PC-3 (cell line): Measurements from ENCODE around the gene GPRIN1. TPM values are rescaled to one million over a fixed set of nuclear protein-coding genes. Genes with fewer than 3 reads are reported as not detected.

Experiments
- ATAC-seq: fragments of 200-7000 bp; cut with Tn5 transposase; 2 replicates; pipeline ENCODE4 v1.9.1; 2020; ENCODE audit warnings: mild to moderate bottlenecking, moderate library complexity
- BruUV-seq: library from RNA; stranded (reverse); fragments of 400-500 nt; replicated peaks from 2 replicates; lab custom pipeline; 2021; lab: Mats Ljungman, UMichigan
- CTCF ChIA-PET: fragments of 300-600 bp; sonication (Branson Sonifier 250); formaldehyde crosslinking; loops from one replicate; lab custom pipeline; 2022; ENCODE audit warnings: antibody characterized with exemption; lab: Charles Lee
- POLR2A ChIA-PET: fragments of 300-600 bp; sonication (Branson Sonifier 250); formaldehyde crosslinking; loops from one replicate; lab custom pipeline; 2022; ENCODE audit warnings: antibody characterized with exemption; ENCODE audit not compliant: unreplicated experiment; lab: Charles Lee
- DNase-seq: peaks from one replicate; pipeline ENCODE4 v3.0.0-alpha.2; 2015
- H2AFZ ChIP-seq: fragments of 300-600 bp; sonication (generic); 2 replicates; pipeline ENCODE4 v1.6.0; 2016; ENCODE audit warnings: antibody characterized with exemption, low read length
- H3F3A ChIP-seq: fragments of 300-600 bp; sonication (generic); one replicate; pipeline ENCODE4 v1.6.0; 2017; ENCODE audit warnings: antibody characterized with exemption, low read length, control low read depth, mild to moderate bottlenecking; ENCODE audit not compliant: unreplicated experiment
- H3K27ac ChIP-seq: fragments of 300-600 bp; sonication (generic); 2 replicates; pipeline ENCODE4 v1.5.1; 2016; ENCODE audit warnings: mild to moderate bottlenecking, low read length
- H3K27me3 ChIP-seq: fragments of 300-600 bp; sonication (generic); 2 replicates; pipeline ENCODE4 v1.6.1; 2016; ENCODE audit warnings: low read length, mixed read lengths
- H3K36me3 ChIP-seq: fragments of 300-600 bp; sonication (generic); 2 replicates; pipeline ENCODE4 v1.6.1; 2016; ENCODE audit warnings: low read depth, mixed run types, low read length, mixed read lengths
- H3K4me1 ChIP-seq: fragments of 300-600 bp; sonication (generic); 2 replicates; pipeline ENCODE4 v1.5.1; 2016; ENCODE audit warnings: low read length; ENCODE audit not compliant: insufficient read depth
- H3K4me2 ChIP-seq: fragments of 300-600 bp; sonication (generic); 2 replicates; pipeline ENCODE4 v1.6.0; 2016; ENCODE audit warnings: low read length
- H3K4me3 ChIP-seq: fragments of 300-600 bp; sonication (generic); 2 replicates; pipeline ENCODE4 v1.5.1; 2016; ENCODE audit warnings: mild to moderate bottlenecking, low read length, mixed read lengths
- H3K79me2 ChIP-seq: fragments of 300-600 bp; sonication (generic); 2 replicates; pipeline ENCODE4 v1.6.1; 2017; ENCODE audit warnings: low read length, mixed read lengths
- H3K9ac ChIP-seq: fragments of 300-600 bp; sonication (generic); 2 replicates; pipeline ENCODE4 v1.6.0; 2016; ENCODE audit warnings: mild to moderate bottlenecking, low read length
- H3K9me2 ChIP-seq: fragments of 300-600 bp; sonication (generic); replicated peaks from 2 replicates; pipeline ENCODE4 v1.6.1; 2016; ENCODE audit warnings: mixed run types, low read length, mixed read lengths
- H3K9me3 ChIP-seq: fragments of 300-600 bp; sonication (generic); 2 replicates; pipeline ENCODE4 v1.6.1; 2016; ENCODE audit warnings: low read length, mixed read lengths
- H4K20me1 ChIP-seq: fragments of 300-600 bp; sonication (generic); 2 replicates; pipeline ENCODE4 v1.6.1; 2016; ENCODE audit warnings: low read length, mixed read lengths
- EZH2 ChIP-seq: fragments of 300-600 bp; sonication (generic); IDR thresholded peaks from one replicate; pipeline ENCODE4 v1.6.1; 2017; ENCODE audit warnings: antibody characterized with exemption, mild to moderate bottlenecking, low read length; ENCODE audit not compliant: unreplicated experiment
- EZH2phosphoT487 ChIP-seq: fragments of 300-600 bp; sonication (generic); IDR thresholded peaks from 2 replicates; pipeline ENCODE4 v1.6.1; 2018; ENCODE audit warnings: mild to moderate bottlenecking, antibody characterized with exemption, low read length, borderline replicate concordance
- intact Hi-C: fragments of 100-400 bp; cut with micrococcal nuclease; formaldehyde crosslinking; loops from 2 replicates; pipeline ENCODE4 v1.9.0; 2023
- total RNA-seq: library from RNA; depleted of rRNA; stranded (reverse); fragments of >200 nt; gene quantifications from 2 replicates; pipeline ENCODE4 v1.2.3, GENCODE V29; 2014
- TF ChIP-seq, protein P1 (sequence below): fragments of 300-600 bp; sonication (generic); conservative IDR thresholded peaks from 2 replicates; pipeline ENCODE4 v1.5.1; 2017; ENCODE audit warnings: antibody characterized with exemption, low read depth, mild to moderate bottlenecking, low read length

The GPRIN1 gene
- total RNA-seq, 1 experiment from 2014 or later = 18.7 TPM

DNA sequence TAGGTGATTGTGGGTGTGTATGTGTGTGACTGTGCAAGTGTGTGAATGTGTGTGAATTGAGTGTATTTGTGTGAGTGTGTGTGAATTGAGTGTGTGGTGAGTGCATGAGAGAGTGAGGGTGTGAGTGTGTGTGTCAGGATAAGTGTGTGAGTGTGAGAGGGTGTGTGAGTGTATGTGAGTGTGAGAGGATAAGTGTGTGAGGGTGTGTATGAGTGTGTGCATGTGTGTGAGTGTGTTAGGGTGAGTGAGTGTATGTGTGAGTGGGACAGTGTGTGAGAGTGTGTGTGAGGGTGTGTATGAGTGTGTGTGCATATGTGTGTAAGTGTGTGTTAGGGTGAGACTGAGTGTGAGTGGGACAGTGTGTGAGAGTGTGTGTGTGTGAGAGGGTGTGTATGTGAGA is 21.7 kb downstream of the GPRIN1 start:
- Histone ChIP-seq H3K4me1 (no peaks in the 10 kb centered on the region), H3F3A (no peaks in the 10 kb centered on the region), H4K20me1 (no peaks in the 10 kb centered on the region), H3K27ac (no peak overlapping the region), H3K9me2 (no peaks in the 10 kb centered on the region), H3K79me2 (no peaks in the 10 kb centered on the region), H3K4me2 (no peak overlapping the region), H2AFZ (no peak overlapping the region), H3K36me3 (no peaks in the 10 kb centered on the region; the same call in 1 of the 2 replicates), H3K4me3 (no peak overlapping the region), H3K9me3 (no peaks in the 10 kb centered on the region), H3K27me3 (no peaks in the 10 kb centered on the region), H3K9ac (no peak overlapping the region)
- ATAC-seq (no peak), DNase-seq (no peak)
- intact Hi-C loops = no loop called here
- TF ChIP-seq EZH2 = no peak
- no peak for TF ChIP-seq EZH2phosphoT487
- TF ChIP-seq, protein P1, sequence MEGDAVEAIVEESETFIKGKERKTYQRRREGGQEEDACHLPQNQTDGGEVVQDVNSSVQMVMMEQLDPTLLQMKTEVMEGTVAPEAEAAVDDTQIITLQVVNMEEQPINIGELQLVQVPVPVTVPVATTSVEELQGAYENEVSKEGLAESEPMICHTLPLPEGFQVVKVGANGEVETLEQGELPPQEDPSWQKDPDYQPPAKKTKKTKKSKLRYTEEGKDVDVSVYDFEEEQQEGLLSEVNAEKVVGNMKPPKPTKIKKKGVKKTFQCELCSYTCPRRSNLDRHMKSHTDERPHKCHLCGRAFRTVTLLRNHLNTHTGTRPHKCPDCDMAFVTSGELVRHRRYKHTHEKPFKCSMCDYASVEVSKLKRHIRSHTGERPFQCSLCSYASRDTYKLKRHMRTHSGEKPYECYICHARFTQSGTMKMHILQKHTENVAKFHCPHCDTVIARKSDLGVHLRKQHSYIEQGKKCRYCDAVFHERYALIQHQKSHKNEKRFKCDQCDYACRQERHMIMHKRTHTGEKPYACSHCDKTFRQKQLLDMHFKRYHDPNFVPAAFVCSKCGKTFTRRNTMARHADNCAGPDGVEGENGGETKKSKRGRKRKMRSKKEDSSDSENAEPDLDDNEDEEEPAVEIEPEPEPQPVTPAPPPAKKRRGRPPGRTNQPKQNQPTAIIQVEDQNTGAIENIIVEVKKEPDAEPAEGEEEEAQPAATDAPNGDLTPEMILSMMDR = no peak
- CTCF ChIA-PET = no interaction called here
- no TSS peak for BruUV-seq
- POLR2A ChIA-PET = no interaction called here

DNA sequence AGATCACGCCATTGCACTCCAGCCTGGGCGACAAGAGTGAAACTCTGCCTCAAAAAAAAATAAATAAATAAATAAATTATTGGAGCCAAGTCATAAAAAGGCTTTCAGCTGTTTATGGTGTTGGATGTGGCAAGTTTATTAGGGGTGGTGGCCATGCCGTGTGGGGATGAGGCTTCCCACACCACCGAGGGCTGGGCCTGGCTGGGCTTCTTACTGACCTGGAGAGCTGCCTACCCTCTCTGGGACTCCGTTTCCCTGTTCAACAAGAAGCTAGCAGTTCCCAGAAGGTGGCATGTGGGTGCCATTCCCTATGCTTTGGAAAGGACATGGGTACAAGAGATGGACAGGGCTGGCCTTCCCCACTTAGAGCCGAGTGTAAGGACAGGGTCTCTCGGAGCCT is 22.6 kb downstream of the GPRIN1 start:
- no peak for TF ChIP-seq EZH2phosphoT487
- TF ChIP-seq, protein P1 = no peak
- TF ChIP-seq EZH2 = no peak
- Histone ChIP-seq H3K9me3 (no peaks in the 10 kb centered on the region), H3K4me1 (no peaks in the 10 kb centered on the region), H2AFZ (no peak overlapping the region), H3K4me3 (no peak overlapping the region), H3K9ac (no peak overlapping the region), H3K27ac (no peak overlapping the region), H3K27me3 (no peaks in the 10 kb centered on the region), H3K9me2 (no peaks in the 10 kb centered on the region), H3K36me3 (no peaks in the 10 kb centered on the region; the same call in 1 of the 2 replicates), H3K4me2 (no peak overlapping the region), H3F3A (no peaks in the 10 kb centered on the region), H3K79me2 (no peaks in the 10 kb centered on the region), H4K20me1 (no peaks in the 10 kb centered on the region)
- intact Hi-C loops = no loop called here
- ATAC-seq (no peak), DNase-seq (no peak)
- CTCF ChIA-PET = no interaction called here
- POLR2A ChIA-PET = no interaction called here
- no TSS peak for BruUV-seq

DNA sequence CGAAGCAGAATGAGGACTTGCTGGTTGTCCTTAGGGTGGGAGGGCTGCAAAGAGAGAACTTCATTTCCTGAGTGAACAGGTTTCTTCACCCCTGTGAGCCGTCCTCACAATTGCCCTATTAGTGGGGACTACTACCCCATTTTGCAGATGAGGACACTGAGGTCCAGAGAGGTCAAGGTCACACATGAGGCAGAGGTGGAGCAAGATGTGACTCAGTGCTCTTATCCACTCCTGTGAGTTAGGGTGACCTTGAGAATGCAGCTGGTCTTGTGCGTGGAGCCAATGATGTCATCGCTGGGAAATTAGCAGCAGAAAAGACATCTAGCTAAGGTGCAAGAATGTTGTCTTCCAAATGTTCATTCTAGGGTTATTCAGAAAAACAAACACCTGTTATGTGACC is 26.9 kb downstream of the GPRIN1 start:
- no peaks in the 10 kb centered on the region for H3K9me2 ChIP-seq
- BruUV-seq = no TSS peak
- H3K27ac ChIP-seq = no peak overlapping the region
- no peaks in the 10 kb centered on the region for H3K79me2 ChIP-seq
- no peak overlapping the region for H2AFZ ChIP-seq
- H3K27me3 ChIP-seq = no peaks in the 10 kb centered on the region
- no peak overlapping the region for H3K4me2 ChIP-seq
- intact Hi-C loops = no loop called here
- no peak for ATAC-seq
- no peaks in the 10 kb centered on the region for H4K20me1 ChIP-seq
- ChIA-PET CTCF (no interaction called here), POLR2A (no interaction called here)
- H3F3A ChIP-seq = no peaks in the 10 kb centered on the region
- H3K4me3 ChIP-seq = no peak overlapping the region
- TF ChIP-seq EZH2 (no peak), EZH2phosphoT487 (no peak)
- TF ChIP-seq, protein P1 = no peak
- H3K9ac ChIP-seq = no peak overlapping the region
- DNase-seq = no peak
- no peaks in the 10 kb centered on the region for H3K9me3 ChIP-seq
- no peaks in the 10 kb centered on the region; the same call in 1 of the 2 replicates for H3K36me3 ChIP-seq
- H3K4me1 ChIP-seq = peaks cover 2% of the 10 kb centered on the region; the same call in 1 of the 2 replicates
